Osteocyte (in vitro differentiated cells): ENCODE data around the gene HBA1. TPM values are rescaled to one million over a fixed set of nuclear protein-coding genes. Genes with fewer than 3 reads are reported as not detected.

Experiments
- DNase-seq: peaks from one replicate; pipeline ENCODE4 v3.0.0; 2021; ENCODE audit warnings: mixed read lengths; ENCODE audit not compliant: unreplicated experiment; ENCODE audit errors: extremely low spot score
- H3K27ac Mint-ChIP-seq: one replicate; pipeline ENCODE4 v1.8.0; 2021; ENCODE audit warnings: mild to moderate bottlenecking, mixed read lengths; ENCODE audit not compliant: unreplicated experiment
- H3K27me3 Mint-ChIP-seq: one replicate; pipeline ENCODE4 v1.8.0; 2021; ENCODE audit warnings: mixed read lengths; ENCODE audit not compliant: unreplicated experiment
- H3K36me3 Mint-ChIP-seq: one replicate; pipeline ENCODE4 v1.8.0; 2021; ENCODE audit warnings: mixed read lengths; ENCODE audit not compliant: unreplicated experiment
- H3K4me1 Mint-ChIP-seq: one replicate; pipeline ENCODE4 v1.8.0; 2021; ENCODE audit warnings: mixed read lengths; ENCODE audit not compliant: unreplicated experiment
- H3K4me3 Mint-ChIP-seq: one replicate; pipeline ENCODE4 v1.8.0; 2021; ENCODE audit warnings: mild to moderate bottlenecking, moderate library complexity, mixed read lengths; ENCODE audit not compliant: unreplicated experiment
- H3K9me3 Mint-ChIP-seq: one replicate; pipeline ENCODE4 v1.8.0; 2021; ENCODE audit warnings: mixed read lengths; ENCODE audit not compliant: unreplicated experiment
- CTCF ChIP-seq: fragments of 200-600 bp; sonication (generic); IDR thresholded peaks from 2 replicates; pipeline ENCODE4 v1.5.0; 2021; ENCODE audit warnings: antibody characterized with exemption, mild to moderate bottlenecking, moderate library complexity
- total RNA-seq: library from RNA; stranded (reverse); gene quantifications from 2 replicates; pipeline ENCODE4 v1.2.1, GENCODE V29; 2021

Gene HBA1
- total RNA-seq, 1 donor from 2014 or later: not detected

DNA sequence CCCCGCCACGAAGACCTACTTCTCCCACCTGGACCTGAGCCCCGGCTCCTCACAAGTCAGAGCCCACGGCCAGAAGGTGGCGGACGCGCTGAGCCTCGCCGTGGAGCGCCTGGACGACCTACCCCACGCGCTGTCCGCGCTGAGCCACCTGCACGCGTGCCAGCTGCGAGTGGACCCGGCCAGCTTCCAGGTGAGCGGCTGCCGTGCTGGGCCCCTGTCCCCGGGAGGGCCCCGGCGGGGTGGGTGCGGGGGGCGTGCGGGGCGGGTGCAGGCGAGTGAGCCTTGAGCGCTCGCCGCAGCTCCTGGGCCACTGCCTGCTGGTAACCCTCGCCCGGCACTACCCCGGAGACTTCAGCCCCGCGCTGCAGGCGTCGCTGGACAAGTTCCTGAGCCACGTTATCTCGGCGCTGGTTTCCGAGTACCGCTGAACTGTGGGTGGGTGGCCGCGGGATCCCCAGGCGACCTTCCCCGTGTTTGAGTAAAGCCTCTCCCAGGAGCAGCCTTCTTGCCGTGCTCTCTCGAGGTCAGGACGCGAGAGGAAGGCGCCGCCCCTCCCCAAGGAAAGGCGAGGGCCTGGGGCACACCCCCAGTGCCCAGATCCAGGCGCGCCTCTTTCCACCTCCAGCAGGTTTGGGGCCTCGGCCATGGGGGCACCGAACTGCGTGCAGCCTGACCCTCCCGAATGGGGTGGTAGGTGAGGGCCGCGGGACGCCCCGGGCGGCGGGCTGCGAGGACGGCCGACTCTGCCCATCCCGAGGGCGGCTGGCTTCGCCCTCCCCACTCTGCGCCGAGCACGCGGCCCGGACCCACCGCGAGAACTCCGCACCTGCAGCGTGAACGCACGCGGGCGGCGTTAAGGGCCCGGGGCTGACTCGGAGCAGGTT, 4.4 kb downstream of the HBA1 start:
- peaks cover 24% of the 10 kb centered on the region for H3K27me3 Mint-ChIP-seq
- no peak for TF ChIP-seq CTCF
- DNase-seq: no peak
- no peaks in the 10 kb centered on the region for H3K9me3 Mint-ChIP-seq
- peaks cover 6% of the 10 kb centered on the region for H3K36me3 Mint-ChIP-seq
- H3K4me3 Mint-ChIP-seq: peak overlapping the region; percentile 29
- H3K27ac Mint-ChIP-seq: no peak overlapping the region
- H3K4me1 Mint-ChIP-seq: peaks cover 6% of the 10 kb centered on the region

- DNase-seq: peak; percentile 93
- H3K27ac Mint-ChIP-seq: no peak overlapping the region
- H3K4me3 Mint-ChIP-seq: no peak overlapping the region
- peaks cover 24% of the 10 kb centered on the region for H3K27me3 Mint-ChIP-seq
- peaks cover 6% of the 10 kb centered on the region for H3K36me3 Mint-ChIP-seq
- H3K4me1 Mint-ChIP-seq: peaks cover 6% of the 10 kb centered on the region
- H3K9me3 Mint-ChIP-seq: no peaks in the 10 kb centered on the region
- TF ChIP-seq CTCF: peak; percentile 98
These were observed 5.1 kb downstream of the HBA1 start for GRCh38 chr16:181565-182021.

GRCh38 chr16:183005-183404, 6.5 kb downstream of the HBA1 start:
- Mint-ChIP-seq H3K27ac (no peak overlapping the region), H3K36me3 (peaks cover 8% of the 10 kb centered on the region), H3K27me3 (peaks cover 15% of the 10 kb centered on the region), H3K9me3 (no peaks in the 10 kb centered on the region), H3K4me1 (no peaks in the 10 kb centered on the region), H3K4me3 (no peak overlapping the region)
- DNase-seq: no peak
- TF ChIP-seq CTCF: no peak

DNA sequence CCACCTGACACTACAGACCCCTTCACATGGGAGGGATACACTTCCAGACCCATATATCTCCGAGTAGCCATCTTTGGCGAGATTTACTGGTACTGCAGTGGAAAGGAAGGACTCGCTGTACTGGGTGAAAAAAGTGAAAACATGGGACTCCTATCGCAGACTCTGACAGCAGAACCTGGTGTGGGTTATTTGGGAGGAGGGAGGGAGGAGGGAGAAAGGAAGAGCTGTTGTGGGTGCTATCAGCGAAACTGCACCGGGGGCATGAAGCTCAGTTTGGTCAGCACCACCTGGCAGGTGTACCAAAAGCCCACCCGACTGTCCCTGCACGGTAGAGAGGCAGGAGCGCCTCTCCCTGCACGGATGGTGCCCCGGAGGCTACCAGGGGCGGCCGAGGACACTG, 8.7 kb downstream of the HBA1 start:
- no peaks in the 10 kb centered on the region for H3K27me3 Mint-ChIP-seq
- peaks cover 27% of the 10 kb centered on the region for H3K36me3 Mint-ChIP-seq
- no peaks in the 10 kb centered on the region for H3K4me1 Mint-ChIP-seq
- H3K9me3 Mint-ChIP-seq: no peaks in the 10 kb centered on the region
- no peak for TF ChIP-seq CTCF
- no peak for DNase-seq
- H3K4me3 Mint-ChIP-seq: no peak overlapping the region
- no peak overlapping the region for H3K27ac Mint-ChIP-seq

GRCh38 chr16:185691-186090, 9.2 kb downstream of the HBA1 start:
- Mint-ChIP-seq H3K9me3 (no peaks in the 10 kb centered on the region), H3K27ac (no peak overlapping the region), H3K36me3 (peaks cover 27% of the 10 kb centered on the region), H3K27me3 (no peaks in the 10 kb centered on the region), H3K4me1 (no peaks in the 10 kb centered on the region), H3K4me3 (no peak overlapping the region)
- TF ChIP-seq CTCF: no peak
- no peak for DNase-seq
